ENCODE results near the gene IMPDH1.
"Not testable (repeated sequence)": the region's sequence is repeated elsewhere in the genome, so short reads cannot be mapped to it uniquely, and the experiment has no call there.

The IMPDH1 gene

GRCh38 chr7:128409596-128410450 lies at the start of gene IMPDH1:
Gene IMPDH1, minus strand, starts transcription at chr7:128409982. Its CDS starts 81 bp downstream, at chr7:128409901.
- DNase-seq = peak; percentile 60

DNA sequence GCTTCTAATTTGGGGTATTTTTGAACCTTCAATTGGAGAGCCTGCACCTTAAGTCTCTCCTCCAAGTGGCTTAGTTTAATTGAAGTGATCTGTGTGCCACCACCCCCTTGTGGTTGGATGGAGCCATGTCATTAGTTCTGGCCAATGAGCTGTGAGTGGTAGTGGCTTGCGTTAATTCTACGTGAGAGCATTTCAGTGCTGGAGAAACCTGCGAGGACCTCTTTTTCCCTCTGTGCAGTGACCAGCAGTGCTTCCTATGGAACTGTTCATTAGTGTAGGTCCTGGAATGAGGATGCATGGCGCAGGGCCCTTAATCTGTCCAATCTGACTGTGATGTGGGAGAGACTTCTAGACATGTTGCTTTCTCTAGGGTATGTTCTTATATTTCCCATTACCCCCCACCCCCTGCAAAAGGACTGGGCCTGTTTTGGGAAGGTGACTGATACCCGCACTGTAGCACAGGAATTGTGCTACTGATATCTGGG lies 49.7 kb upstream of the IMPDH1 start:
- DNase-seq = peak; percentile 75

DNA sequence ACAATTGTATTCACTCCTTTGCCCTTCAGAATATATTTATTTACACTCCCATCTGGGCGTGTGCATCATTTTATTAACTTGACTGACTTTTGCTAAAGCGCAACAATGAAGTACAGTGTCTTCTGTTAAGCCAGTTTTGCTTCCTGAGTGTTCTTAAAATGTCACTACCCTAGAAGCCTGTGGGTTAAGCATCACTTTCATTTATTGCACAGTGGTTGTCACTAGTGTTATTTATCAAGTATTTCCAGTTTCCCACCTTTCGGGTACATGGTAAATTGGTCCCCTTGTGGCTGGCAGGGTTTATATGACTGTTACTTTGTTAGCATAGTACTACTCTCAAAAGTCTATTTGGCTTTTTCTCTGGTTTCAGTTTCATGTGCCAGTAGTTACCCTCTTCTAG lies 49.2 kb upstream of the IMPDH1 start:
- no peak for DNase-seq

- DNase-seq = not testable (repeated sequence)
Measured at GRCh38 chr7:128457385-128457784, 47.6 kb upstream of the IMPDH1 start.

GRCh38 chr7:128456255-128456725 lies 46.5 kb upstream of the IMPDH1 start:
- DNase-seq = no peak

GRCh38 chr7:128455543-128456254 lies 45.9 kb upstream of the IMPDH1 start, which contains the start of gene HILPDA:
Gene HILPDA, plus strand, starts transcription at chr7:128455878. Its CDS starts 1,391 bp downstream, at chr7:128457269.
- DNase-seq = peak; percentile 92

GRCh38 chr7:128454808-128455542 lies 45.2 kb upstream of the IMPDH1 start:
- DNase-seq = peak; percentile 55

GRCh38 chr7:128453836-128454804 lies 44.3 kb upstream of the IMPDH1 start:
- DNase-seq = no peak

GRCh38 chr7:128452552-128452951 lies 42.8 kb upstream of the IMPDH1 start:
- no peak for DNase-seq

DNA sequence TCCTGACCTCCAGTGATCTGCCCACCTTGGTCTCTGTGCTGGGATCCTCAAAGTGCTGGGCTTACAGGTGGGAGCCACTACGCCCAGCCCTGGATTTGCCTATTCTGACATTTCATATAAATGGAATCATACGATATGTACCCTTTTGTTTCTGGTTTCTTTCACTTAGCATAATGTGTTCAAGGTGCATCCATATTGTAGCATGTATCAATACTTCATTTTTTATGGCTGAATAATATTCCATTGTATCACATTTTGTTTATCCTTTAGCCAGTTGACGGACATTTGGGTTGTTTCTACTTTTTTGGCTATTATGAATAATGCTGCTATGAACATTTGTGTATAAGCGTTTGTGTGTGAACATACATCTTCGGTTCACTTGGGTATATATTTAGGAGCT lies 41.1 kb upstream of the IMPDH1 start:
- no peak for DNase-seq

DNA sequence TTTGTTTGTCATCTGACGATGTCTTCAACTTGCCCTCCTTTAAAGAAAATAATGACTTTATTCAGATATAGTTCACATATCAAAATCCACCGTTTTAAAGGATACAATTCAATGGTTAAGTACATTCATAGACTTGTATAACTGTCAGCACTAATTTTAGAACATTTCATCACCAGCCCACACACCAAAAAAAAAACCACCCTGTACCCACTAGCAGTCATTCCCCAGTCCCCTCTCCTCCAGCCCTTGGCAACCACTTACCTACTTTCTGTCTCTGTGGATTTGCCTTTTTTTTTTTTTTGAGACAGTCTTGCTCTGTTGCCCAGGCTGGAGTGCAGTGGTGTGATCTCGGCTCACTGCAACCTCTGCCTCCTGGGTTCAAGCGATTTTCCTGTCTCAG lies 40.6 kb upstream of the IMPDH1 start:
- DNase-seq = no peak

GRCh38 chr7:128448751-128449302 lies 39.0 kb upstream of the IMPDH1 start:
- DNase-seq = no peak

DNA sequence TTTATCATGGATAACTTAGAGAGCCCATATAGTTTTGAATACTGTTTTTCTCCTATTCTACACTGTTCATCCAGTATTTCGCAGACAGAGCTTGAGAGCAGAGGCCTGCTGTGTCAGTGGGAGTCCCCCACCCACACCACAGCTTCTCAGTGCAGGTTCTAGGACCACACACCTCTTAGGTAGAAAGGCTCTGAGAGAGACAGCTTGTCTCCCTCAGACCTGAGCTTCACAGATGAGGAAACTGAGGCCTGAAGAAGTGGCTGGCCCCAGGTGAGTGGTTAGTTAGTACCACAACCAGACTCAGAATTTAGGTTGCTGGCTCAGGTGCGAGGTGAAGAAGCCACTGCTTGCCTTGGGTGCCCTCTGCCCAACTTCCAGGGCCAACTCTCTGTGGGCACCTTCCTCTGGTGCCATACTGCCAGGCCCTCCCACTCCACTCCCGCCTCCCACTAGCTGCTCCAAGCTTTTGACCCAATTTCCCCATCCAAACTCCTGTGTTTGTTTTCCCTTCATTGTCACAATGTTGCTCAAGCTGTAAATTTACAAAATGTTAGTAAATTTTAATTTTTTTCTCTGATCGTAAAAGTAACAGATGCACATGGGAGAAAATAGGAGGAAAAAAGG lies 38.3 kb upstream of the IMPDH1 start:
- DNase-seq = no peak

DNA sequence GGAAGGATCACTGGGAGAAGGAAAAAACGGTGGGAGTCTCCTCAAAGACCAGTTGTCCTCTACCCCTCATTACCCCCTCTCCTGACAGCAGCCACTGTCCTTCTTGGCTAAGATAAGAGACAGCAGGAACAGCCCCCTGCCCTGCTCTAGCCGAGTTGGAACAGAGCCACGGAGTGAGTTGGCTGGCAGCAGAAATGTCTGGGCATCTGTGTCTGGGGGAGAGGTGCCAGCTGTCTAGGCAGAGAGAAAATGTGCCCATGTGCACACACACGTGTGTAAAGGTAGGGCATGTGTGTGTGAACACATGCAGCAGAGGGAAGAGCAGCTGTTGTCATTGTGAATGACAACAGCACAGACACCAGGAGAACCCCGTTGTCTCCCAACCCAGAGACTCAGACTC lies 36.5 kb upstream of the IMPDH1 start:
- DNase-seq = no peak

GRCh38 chr7:128443831-128444600 lies 34.2 kb upstream of the IMPDH1 start:
- DNase-seq = no peak

- no peak for DNase-seq
Measured at GRCh38 chr7:128442356-128442755, 32.6 kb upstream of the IMPDH1 start.

- DNase-seq = peak; percentile 73
Measured at GRCh38 chr7:128437426-128438332, 27.9 kb upstream of the IMPDH1 start.

DNA sequence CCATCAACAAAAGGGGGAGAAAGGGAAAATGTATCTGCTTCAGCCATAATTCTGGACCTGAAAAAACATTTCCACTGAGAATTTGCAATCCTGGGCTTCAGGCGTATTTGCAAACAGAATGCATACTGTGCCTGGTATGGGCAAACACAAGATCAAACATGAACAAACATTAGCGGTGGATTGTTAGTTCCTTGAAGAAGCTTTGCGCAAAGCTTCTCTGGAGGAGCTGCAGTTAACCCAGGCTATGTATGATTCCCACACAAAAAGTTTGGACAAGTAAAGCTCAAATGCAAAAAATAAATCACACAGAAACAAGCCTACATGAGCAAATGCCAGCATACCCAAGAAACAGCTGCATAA lies 25.5 kb upstream of the IMPDH1 start:
- no peak for DNase-seq

Data from OCI-M1 (cell line).